MCF 10A (cell line): ENCODE results near the gene RBCK1. TPM values are rescaled to one million over a fixed set of nuclear protein-coding genes. Genes with fewer than 3 reads are reported as not detected.

ENCODE experiments used
- BruUV-seq: library from RNA; stranded (reverse); fragments of 400-500 nt; replicated peaks from 2 replicates; lab custom pipeline; 2021; lab: Mats Ljungman, UMichigan
- CTCF ChIA-PET: fragments of 300-600 bp; sonication (Branson Sonifier 250); formaldehyde crosslinking; extraction: SDS; loops from one replicate; lab custom pipeline; 2021; ENCODE audit warnings: antibody characterized with exemption, inconsistent platforms; lab: Yijun Ruan, JAX
- POLR2A ChIA-PET: fragments of 300-600, 350-650 bp; sonication (Branson Sonifier 250); formaldehyde crosslinking; extraction: SDS; loops from one replicate; lab custom pipeline; 2020; ENCODE audit warnings: antibody characterized with exemption, inconsistent platforms; lab: Yijun Ruan, JAX
- DNase-seq: peaks from one replicate; pipeline ENCODE4 v3.0.0-alpha.2; 2018; ENCODE audit not compliant: unreplicated experiment
- H3K27ac Mint-ChIP-seq: one replicate; pipeline ENCODE4 v1.8.0; 2022; ENCODE audit warnings: mild to moderate bottlenecking, low read depth, mixed read lengths; ENCODE audit not compliant: unreplicated experiment
- H3K27me3 Mint-ChIP-seq: one replicate; pipeline ENCODE4 v1.8.0; 2022; ENCODE audit warnings: mixed read lengths; ENCODE audit not compliant: insufficient read depth, unreplicated experiment
- H3K36me3 Mint-ChIP-seq: one replicate; pipeline ENCODE4 v1.8.0; 2022; ENCODE audit warnings: mild to moderate bottlenecking, moderate library complexity, mixed read lengths; ENCODE audit not compliant: insufficient read depth, unreplicated experiment
- H3K4me1 Mint-ChIP-seq: one replicate; pipeline ENCODE4 v1.8.0; 2022; ENCODE audit warnings: mixed read lengths; ENCODE audit not compliant: insufficient read depth, unreplicated experiment
- H3K4me3 Mint-ChIP-seq: one replicate; pipeline ENCODE4 v1.8.0; 2022; ENCODE audit warnings: mild to moderate bottlenecking, moderate library complexity, mixed read lengths; ENCODE audit not compliant: unreplicated experiment
- H3K9me3 Mint-ChIP-seq: one replicate; pipeline ENCODE4 v1.8.0; 2022; ENCODE audit warnings: mixed read lengths; ENCODE audit not compliant: unreplicated experiment
- intact Hi-C: fragments of 100-400 bp; cut with micrococcal nuclease; formaldehyde crosslinking; loops from 2 replicates; pipeline ENCODE4 v1.14.1; 2022
- total RNA-seq: library from RNA; stranded (reverse); gene quantifications from 2 replicates; pipeline ENCODE4 v1.2.3, GENCODE V29; 2022
- TF ChIP-seq, protein P1 (sequence below): fragments of 200-600 bp; IDR thresholded peaks from one replicate; pipeline ENCODE4 v1.8.0; 2022; ENCODE audit warnings: antibody characterized with exemption, mild to moderate bottlenecking; ENCODE audit not compliant: unreplicated experiment

RBCK1 gene
- total RNA-seq, 1 experiment from 2014 or later: 353 TPM

DNA sequence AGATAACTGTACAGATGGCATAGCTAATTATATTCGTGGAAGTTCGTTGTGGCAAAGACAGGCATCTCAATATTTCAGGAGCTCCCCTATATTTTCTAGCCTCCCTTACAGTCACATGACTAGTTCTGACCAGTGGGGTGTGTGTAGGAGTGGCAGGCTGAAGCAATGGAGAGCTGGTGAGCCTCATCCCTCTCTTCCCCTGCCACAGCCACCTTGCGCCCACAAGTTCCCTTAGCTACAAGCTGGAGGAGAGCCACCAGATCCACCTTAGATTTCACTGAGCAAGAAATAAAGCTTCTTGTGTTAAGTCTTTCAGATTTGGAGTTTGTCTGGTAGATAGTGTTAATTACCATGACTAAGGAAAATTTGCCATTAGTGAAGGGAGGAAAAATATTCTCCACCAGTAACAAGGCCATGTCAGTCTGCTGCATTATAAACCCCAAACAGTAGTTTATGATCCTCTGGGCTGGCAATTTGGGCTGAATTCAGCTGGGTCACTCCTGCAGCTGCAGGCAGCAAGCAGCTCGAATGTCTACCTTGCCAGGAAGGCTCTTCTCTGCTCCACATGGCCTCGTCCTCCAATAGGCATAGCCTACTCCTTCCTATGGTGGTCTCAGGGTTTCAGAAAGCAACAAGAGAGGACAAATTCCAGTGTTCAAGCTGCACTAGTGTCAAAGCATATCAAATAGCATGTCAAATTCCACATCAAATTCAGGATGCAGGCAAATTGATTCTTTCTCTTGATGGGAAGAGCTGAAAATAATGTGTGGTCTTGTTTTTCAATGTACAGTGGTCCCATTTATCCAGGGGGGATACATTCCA, 7.4 kb upstream of the RBCK1 start:
- POLR2A ChIA-PET: interaction anchor here (0.7 to 13.1 kb wide), 11 partner anchors 9 to 77 kb away, joined by 3 to 198 read pairs (median 9); partner anchors contain the start of genes TBC1D20 and TRIB3
- TSS peak; percentile 3 for BruUV-seq
- intact Hi-C loops: loop anchor here (2.0 kb wide), 1 partner anchor 38 kb away; no protein-coding TSS in a partner anchor
- TF ChIP-seq, protein P1, sequence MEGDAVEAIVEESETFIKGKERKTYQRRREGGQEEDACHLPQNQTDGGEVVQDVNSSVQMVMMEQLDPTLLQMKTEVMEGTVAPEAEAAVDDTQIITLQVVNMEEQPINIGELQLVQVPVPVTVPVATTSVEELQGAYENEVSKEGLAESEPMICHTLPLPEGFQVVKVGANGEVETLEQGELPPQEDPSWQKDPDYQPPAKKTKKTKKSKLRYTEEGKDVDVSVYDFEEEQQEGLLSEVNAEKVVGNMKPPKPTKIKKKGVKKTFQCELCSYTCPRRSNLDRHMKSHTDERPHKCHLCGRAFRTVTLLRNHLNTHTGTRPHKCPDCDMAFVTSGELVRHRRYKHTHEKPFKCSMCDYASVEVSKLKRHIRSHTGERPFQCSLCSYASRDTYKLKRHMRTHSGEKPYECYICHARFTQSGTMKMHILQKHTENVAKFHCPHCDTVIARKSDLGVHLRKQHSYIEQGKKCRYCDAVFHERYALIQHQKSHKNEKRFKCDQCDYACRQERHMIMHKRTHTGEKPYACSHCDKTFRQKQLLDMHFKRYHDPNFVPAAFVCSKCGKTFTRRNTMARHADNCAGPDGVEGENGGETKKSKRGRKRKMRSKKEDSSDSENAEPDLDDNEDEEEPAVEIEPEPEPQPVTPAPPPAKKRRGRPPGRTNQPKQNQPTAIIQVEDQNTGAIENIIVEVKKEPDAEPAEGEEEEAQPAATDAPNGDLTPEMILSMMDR: no peak
- H3K36me3 Mint-ChIP-seq: peaks cover 30% of the 10 kb centered on the region
- H3K4me1 Mint-ChIP-seq: peaks cover 16% of the 10 kb centered on the region
- no peak for DNase-seq
- CTCF ChIA-PET: interaction anchor here (0.6 to 6.2 kb wide), 12 partner anchors 14 to 49 kb away, joined by 3 to 45 read pairs (median 4); partner anchors contain the start of gene TRIB3
- H3K9me3 Mint-ChIP-seq: no peaks in the 10 kb centered on the region
- H3K27me3 Mint-ChIP-seq: no peaks in the 10 kb centered on the region
- peak overlapping the region; percentile 31 for H3K4me3 Mint-ChIP-seq
- H3K27ac Mint-ChIP-seq: peak overlapping the region; percentile 78

DNA sequence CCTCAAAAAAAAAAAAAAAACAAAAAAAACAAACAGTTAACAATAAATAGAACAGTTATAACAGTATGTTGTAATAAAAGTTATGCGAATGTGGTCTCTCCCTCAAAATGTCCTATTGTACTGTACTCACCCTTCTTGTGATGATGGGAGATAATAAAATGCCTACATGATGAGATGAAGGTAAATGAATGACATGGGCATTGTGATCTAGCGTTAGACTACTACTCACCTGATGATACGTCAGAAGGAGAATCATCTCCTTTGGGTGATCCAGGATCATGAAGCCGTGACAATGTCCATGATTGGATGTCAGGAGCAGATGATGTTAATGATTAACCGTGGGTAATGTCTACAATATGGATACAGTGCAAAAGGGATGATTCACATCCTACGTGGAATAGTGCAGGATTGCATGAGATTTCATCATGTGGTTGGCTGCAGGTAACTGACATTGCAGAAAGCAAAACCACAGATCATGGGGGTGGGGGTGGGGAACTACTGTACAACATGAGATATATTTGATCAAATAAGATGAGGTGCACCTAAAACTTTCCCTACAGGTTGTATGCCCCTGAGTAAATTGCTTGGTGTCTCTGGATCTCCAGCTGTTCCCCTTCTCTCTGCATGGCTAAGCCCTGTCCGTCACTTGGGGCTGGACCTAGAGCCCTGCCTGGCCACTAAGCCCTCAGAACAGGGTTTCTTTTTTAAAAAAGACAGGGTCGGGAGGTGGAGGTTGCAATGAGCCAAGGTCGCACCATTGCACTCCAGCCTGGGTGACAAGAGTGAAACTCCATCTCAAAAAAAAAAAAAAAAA, 6.2 kb upstream of the RBCK1 start:
- TSS peak; percentile 1 for BruUV-seq

DNA sequence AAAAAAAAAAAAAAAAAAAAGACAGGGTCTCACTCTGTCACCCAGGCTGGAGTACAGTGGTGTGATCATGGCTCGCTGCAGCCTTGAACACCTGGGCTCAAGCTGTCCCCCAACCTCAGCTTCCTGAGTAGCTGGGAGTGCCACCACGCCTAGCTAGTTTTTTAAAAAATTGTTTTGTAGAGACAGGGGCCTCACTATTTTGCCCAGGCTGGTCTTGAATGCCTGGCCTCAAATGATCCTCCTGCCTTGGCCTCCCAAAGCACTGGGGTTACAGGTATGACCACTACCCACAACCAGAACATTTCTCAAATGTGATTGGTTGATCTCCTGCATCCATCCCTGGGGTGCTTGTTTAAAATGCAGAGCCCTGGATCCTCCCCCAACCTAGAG, 5.6 kb upstream of the RBCK1 start:
- H3K36me3 Mint-ChIP-seq: peaks cover 19% of the 10 kb centered on the region
- H3K27ac Mint-ChIP-seq: peak overlapping the region; percentile 78
- no TSS peak for BruUV-seq
- H3K4me3 Mint-ChIP-seq: no peak overlapping the region
- no peaks in the 10 kb centered on the region for H3K9me3 Mint-ChIP-seq
- peaks cover 25% of the 10 kb centered on the region for H3K4me1 Mint-ChIP-seq
- DNase-seq: no peak
- ChIA-PET POLR2A (interaction anchor here (0.6 to 13.1 kb wide), 9 partner anchors 11 to 79 kb away, joined by 3 to 198 read pairs (median 4); partner anchors contain the start of gene TRIB3), CTCF (interaction anchor here (0.6 to 6.2 kb wide), 4 partner anchors 17 to 48 kb away, joined by 3 to 45 read pairs (median 10); no protein-coding TSS in a partner anchor)
- no peaks in the 10 kb centered on the region for H3K27me3 Mint-ChIP-seq
- intact Hi-C loops: no loop called here
- TF ChIP-seq, protein P1: no peak

More for the DNA sequence above, 6.2 kb upstream of the RBCK1 start:
- peak; percentile 94 for DNase-seq
- H3K9me3 Mint-ChIP-seq: no peaks in the 10 kb centered on the region
- peaks cover 20% of the 10 kb centered on the region for H3K36me3 Mint-ChIP-seq
- H3K4me3 Mint-ChIP-seq: peak overlapping the region; percentile 41
- intact Hi-C loops: loop anchor here (2.0 kb wide), 1 partner anchor 39 kb away; no protein-coding TSS in a partner anchor
- ChIA-PET POLR2A (interaction anchor here (0.7 to 13.1 kb wide), 9 partner anchors 8 to 79 kb away, joined by 3 to 198 read pairs (median 12); partner anchors contain the start of genes TBC1D20 and TRIB3), CTCF (interaction anchor here (0.6 to 6.2 kb wide), 10 partner anchors 16 to 50 kb away, joined by 3 to 45 read pairs (median 6); no protein-coding TSS in a partner anchor)
- no peaks in the 10 kb centered on the region for H3K27me3 Mint-ChIP-seq
- TF ChIP-seq, protein P1: no peak
- H3K4me1 Mint-ChIP-seq: peaks cover 19% of the 10 kb centered on the region
- H3K27ac Mint-ChIP-seq: peak overlapping the region; percentile 78
